GM12873 (cell line): ENCODE results near the gene PI16.

Experiments used
- TF ChIP-seq, protein P1 (sequence below): IDR thresholded peaks from 2 replicates; pipeline ENCODE4 v1.5.1; 2012; ENCODE audit warnings: low read depth, mild to moderate bottlenecking, moderate library complexity, low read length, control low read depth; ENCODE audit not compliant: insufficient read depth; ENCODE audit errors: missing control alignments

PI16 gene

DNA sequence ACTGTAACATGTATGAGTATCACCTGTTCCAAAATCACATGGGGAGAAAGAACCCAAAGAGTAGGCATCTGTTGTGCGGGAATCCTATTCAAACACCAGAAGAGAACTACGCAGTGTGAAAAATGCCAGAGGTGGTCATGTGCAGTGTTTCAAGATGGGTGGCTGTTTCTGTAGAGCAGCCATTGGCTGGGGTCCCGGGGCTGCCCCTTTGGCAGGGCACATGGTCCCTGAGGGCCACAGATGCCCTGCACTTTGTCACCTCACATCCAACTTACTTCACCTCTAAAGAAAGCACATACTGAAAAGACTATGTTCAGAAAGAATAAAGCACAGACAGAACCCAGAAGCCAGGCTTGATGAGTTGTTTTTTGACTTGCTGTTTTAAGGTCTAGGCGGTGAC is 19.1 kb downstream of the PI16 start:
- TF ChIP-seq, protein P1, sequence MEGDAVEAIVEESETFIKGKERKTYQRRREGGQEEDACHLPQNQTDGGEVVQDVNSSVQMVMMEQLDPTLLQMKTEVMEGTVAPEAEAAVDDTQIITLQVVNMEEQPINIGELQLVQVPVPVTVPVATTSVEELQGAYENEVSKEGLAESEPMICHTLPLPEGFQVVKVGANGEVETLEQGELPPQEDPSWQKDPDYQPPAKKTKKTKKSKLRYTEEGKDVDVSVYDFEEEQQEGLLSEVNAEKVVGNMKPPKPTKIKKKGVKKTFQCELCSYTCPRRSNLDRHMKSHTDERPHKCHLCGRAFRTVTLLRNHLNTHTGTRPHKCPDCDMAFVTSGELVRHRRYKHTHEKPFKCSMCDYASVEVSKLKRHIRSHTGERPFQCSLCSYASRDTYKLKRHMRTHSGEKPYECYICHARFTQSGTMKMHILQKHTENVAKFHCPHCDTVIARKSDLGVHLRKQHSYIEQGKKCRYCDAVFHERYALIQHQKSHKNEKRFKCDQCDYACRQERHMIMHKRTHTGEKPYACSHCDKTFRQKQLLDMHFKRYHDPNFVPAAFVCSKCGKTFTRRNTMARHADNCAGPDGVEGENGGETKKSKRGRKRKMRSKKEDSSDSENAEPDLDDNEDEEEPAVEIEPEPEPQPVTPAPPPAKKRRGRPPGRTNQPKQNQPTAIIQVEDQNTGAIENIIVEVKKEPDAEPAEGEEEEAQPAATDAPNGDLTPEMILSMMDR = no peak

DNA sequence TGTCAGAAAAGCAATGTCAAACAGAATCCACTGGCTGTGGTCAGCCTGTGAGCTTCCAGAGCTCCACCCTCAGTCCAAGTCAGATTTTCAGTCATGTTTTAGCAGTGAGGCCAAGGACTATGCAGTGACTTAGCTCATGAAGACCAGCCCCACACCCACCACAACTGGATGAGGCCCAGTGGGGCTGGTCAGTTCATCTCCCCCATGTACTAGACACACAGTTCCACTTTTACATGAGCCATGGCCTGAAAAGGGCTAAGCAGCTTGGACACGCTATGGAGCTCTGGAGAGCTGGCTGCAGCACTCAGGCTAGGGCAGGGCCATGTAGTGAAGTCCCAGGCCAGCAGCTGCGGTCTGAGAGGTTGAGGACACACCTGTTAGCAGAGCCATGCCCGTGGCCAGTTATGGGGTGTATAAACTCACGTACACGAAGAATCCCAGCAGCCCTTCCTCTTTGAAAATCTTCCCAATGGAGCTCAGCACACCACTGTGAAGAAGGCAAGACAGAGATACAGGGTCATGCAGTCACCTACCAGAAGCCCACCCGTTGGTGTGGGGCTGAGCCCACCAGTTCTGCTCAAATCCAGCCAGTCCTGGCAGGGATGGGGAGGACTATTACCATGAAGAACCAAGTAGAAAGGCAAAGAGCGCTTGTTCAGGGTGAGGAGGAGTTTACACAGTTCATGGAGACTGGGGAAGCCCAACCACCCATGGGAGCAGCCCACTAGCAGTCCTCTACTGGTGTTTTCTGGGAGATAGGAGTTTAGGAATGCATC is 20.9 kb downstream of the PI16 start:
- TF ChIP-seq, protein P1 = no peak

DNA sequence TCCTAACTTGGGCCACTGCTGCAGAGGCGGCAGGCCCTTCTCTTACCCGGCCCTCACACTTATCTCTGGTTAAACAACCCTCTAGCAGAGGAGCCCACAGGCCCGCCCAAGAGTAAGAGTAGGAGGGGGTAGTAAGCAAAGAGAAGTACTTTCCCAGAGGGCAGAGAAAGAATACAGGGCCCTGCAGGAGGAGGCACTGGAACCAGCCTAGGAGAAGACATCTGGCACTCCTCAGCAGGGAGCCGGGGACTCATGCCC is 21.4 kb downstream of the PI16 start:
- TF ChIP-seq, protein P1 = no peak

DNA sequence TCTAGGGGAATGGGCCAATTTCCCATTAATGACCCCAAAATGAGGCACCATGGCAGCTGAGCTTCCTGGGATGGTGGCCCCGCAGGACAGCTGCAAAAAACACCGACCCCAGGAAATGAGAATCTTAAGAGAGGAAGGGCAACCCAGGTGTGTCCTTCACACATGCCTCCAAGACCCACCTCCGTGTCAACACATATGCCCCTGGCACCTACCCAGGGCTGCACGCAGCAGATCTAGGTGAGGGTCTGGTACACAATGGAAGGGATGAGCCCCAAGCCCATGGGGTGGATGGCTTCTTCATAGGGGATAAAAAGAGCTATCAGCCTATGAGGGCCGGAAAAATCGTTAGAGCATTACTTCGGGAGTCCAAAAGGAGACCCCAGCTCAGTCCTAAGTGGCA is 22.0 kb downstream of the PI16 start:
- TF ChIP-seq, protein P1 = no peak

DNA sequence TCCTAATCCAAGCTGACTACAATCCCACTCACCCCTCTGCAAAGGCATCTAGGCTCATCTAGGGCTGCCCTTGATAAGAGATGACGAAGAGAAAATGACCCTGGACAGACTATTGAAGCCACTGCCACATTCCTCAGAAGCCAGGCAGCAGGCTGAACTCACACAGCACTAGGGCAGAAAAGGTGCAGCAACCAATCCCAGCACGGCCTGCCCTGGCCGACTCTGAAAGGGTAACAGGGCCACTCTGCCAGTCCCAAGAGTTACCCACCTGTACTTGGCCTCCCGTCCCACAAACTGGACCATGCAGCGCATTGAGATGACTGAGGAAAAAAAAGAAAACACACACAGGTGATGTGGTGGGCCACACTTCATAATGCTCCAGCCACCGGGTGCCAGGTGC is 22.4 kb downstream of the PI16 start:
- TF ChIP-seq, protein P1 = no peak

DNA sequence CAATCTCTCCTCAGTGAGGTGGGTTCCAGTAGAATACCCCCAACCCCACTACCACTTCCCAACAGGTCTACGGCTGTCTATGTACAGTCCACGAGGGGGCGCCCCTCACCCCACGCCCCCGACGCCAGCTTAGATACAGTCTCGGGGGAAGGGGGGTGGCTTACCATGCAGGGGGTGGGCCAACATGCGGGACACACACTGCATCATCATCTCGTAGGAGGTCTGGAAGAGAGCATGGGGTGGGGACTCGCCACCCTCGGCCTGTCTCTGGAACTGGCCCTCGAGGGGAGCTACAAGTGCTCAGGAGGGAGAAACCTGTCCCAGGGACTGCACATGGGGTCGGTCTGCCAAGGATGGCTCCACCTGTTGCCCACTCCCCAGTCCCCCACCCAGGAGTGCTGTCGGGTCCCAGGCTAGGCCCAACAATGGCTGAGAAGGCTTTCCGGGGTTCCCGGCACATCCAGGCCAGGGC is 23.0 kb downstream of the PI16 start:
- TF ChIP-seq, protein P1 = peak; percentile 53

DNA sequence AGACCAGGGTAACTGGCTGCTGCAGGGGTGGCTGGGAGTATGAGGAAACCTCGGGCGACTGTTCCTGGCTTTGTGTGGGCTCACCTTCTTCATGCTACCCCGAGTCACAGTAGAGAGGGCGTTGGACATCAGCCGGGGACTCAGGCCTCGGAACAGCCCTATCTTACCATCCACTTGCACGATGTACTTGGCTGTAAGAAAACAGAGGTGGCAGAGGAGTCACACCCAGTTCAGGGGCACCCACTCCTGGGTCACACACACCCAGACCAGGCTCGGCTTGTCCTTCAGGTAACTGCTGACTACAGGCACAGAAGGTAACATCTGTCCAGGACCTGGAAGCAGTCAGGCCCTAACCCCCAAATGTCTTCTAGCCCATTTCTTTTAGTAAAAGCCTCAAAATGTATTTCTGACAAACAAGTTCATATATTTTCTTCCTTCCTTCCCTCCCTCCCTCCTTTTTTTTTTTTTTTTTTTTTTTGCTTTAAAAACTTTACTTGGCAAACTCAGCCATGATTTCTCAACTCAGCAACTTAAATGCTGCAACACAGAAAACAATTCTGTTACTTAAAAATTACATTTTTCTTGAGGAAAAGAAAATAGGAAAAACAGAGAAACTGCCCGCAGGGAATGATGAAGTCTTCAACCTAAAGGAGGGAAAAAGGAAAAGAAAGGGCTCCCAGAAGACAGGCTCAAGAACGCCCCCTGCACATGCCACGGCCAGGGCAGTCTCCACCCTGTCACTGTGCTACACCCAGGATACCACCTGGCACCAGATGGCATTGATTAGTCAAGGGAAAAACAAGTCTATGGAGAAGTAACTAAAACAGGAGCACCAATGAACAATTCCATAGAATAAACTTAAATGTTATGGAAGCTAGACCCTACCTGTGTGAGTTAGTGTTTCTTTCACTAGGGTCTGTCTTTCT is 24.1 kb downstream of the PI16 start:
- TF ChIP-seq, protein P1 = no peak
